ENCODE results near the gene LTF. TPM values are rescaled to one million over a fixed set of nuclear protein-coding genes. Genes with fewer than 3 reads are reported as not detected.
"Not testable (repeated sequence)": the region's sequence is repeated elsewhere in the genome, so short reads cannot be mapped to it uniquely, and the experiment has no call there.

The LTF gene
- total RNA-seq, 2 experiments from 2014 or later = not detected

DNA sequence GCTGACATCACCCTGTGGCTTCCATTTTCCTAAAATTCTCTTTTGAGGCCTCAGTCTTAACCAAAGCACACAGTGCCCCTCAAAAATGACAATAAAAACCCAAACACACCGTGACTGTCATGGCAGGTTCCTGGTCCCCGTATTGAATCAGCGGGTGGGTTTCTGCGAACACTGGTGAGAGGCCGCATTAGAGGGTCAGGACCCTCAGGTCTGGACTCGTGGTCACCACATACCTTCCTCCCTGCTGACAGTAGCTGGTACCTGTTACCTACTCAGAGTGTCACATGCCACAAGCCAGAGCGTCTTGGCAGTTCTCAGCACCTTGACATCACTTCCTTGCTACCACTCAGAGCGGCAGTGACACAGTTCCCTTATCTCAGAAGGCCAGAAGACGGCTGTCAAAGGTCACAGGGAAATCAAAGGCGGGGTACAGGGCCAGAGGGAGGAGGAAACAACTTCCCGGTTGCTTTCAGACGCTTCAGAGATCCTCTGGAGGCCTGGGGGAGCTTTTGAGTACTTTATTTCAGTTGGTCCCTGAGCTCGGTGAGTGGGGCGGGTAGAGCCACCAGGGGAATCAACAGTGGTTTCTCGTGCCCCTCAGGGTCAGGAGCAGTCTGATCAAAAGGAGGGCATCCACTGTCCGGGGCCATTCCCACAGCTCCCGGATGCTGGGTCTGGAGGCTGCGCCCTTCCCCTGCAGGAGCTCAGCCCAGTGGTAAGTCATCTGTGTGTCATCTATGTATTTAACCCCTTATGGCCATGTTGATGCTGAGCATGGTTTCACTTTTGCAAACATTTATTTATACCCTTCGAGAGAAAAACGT is 57.7 kb downstream of the LTF start, which contains the start of the genes CCR5AS and CCRL2:
CCR5AS (minus strand) TSS at position 279 of the 824 bp plus-strand sequence.
CCRL2 (plus strand) TSS at position 472 of the 824 bp plus-strand sequence. CDS start 821 bp downstream, outside the sequence.
- Mint-ChIP-seq H3K27me3 (peaks cover 6% of the 10 kb centered on the region), H3K27ac (peak within 1 kb of the TSS; percentile 96), H3K4me3 (peak within 1 kb of the TSS; percentile 86), H3K36me3 (peaks cover 17% of the 10 kb centered on the region), H3K9me3 (ENCODE audit: low read depth) (no peaks in the 10 kb centered on the region), H3K4me1 (peaks cover 39% of the 10 kb centered on the region)
- CTCF ChIA-PET = interaction anchor here (0.9 to 2.9 kb wide), 14 partner anchors 20 to 468 kb away, joined by 3 to 18 read pairs (median 5); partner anchors contain the start of gene CCR5
- DNase-seq (peak; percentile 81), ATAC-seq (peak; percentile 90)

DNA sequence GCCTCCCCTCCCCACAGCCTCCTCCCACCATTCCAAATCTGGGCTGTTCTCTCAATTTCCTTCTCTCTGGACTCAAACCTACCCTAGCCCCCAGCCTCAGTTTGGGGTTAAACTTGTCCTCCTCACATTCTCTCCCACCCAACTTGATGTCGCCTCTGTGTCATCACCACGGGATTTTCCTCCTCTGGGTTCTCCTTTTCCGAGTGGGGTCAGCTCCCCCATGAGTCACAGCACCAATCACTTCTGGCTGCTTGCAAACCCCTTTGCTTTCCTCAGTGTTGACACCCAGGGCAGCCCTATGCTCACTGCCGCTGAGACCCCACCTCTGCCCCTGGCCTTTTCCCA is 58.3 kb downstream of the LTF start:
- H3K4me1 Mint-ChIP-seq = peaks cover 39% of the 10 kb centered on the region
- DNase-seq (no peak), ATAC-seq (no peak)
- H3K27ac Mint-ChIP-seq = peak overlapping the region; percentile 96
- H3K4me3 Mint-ChIP-seq = peak overlapping the region; percentile 86
- H3K9me3 Mint-ChIP-seq (ENCODE audit: low read depth) = no peaks in the 10 kb centered on the region
- CTCF ChIA-PET = interaction anchor here (1.1 to 2.9 kb wide), 6 partner anchors 32 to 193 kb away, joined by 3 to 18 read pairs (median 4); partner anchors contain the start of gene CCR5
- peaks cover 17% of the 10 kb centered on the region for H3K36me3 Mint-ChIP-seq
- H3K27me3 Mint-ChIP-seq = peaks cover 6% of the 10 kb centered on the region

DNA sequence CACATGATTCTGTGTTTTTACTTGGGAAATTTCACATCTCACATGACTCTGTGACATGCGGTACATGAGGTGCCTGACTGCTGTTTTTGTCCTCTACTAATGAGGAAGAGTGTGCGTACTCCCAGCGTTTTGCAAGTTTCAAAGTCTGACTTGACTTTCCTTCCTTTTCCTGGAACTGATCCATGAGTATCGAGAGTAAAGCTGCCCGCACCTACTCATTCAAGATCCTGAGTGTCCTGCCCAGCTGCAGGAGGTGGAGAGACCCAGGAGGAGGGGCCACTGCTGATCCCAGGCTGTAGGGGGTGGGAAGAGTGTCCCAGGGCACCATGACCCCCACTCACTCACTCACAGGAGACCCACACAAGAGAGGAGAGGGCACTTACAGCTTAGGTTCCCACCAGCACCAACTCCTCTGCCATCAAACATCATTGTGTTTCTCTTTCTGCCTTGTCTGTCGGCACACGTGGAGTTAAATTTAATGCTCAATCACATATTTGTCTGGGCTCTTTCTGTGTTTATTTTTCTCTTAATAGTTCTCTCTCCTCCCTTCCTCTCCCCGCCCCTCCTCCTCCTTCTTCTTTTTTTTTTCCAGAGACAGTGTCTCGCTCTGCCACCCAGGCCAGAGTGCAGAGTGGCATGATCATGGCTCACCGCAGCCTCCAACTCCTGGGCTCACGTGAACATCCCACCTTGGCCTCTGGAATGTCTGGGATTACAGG is 59.2 kb downstream of the LTF start:
- H3K27me3 Mint-ChIP-seq = peaks cover 6% of the 10 kb centered on the region
- H3K36me3 Mint-ChIP-seq = peaks cover 17% of the 10 kb centered on the region
- H3K4me1 Mint-ChIP-seq = peaks cover 38% of the 10 kb centered on the region
- no peaks in the 10 kb centered on the region for H3K9me3 Mint-ChIP-seq (ENCODE audit: low read depth)
- H3K4me3 Mint-ChIP-seq = no peak overlapping the region
- DNase-seq (no peak), ATAC-seq (no peak)
- CTCF ChIA-PET = interaction anchor here (1.1 to 1.2 kb wide), 2 partner anchors 34 to 192 kb away, joined by 3 to 4 read pairs; no protein-coding TSS in a partner anchor
- no peak overlapping the region for H3K27ac Mint-ChIP-seq

DNA sequence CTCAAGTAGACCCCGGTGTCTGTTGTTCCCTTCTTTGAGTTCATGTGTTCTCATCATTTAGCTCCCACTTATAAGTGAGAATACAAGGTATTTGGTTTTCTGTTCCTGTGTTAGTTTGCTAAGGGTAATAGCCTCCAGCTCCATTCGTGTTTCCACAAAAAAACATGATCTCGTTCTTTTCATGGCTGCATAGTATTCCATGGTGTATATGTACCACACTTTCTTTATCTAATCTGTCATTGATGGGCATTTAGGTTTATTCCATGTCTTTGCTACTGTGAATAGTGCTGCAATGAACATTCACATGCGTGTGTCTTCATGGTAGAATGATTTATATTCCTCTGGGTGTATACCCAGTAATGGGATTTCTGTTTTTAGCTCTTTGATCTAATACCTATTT is 61.8 kb downstream of the LTF start:
- H3K27me3 Mint-ChIP-seq; H3K36me3 Mint-ChIP-seq; ATAC-seq; DNase-seq; H3K4me3 Mint-ChIP-seq; H3K9me3 Mint-ChIP-seq (ENCODE audit: low read depth); H3K27ac Mint-ChIP-seq: not testable (repeated sequence)
- CTCF ChIA-PET = interaction anchor here (1.3 to 2.0 kb wide), 4 partner anchors 24 to 134 kb away, joined by 3 to 5 read pairs (median 4); no protein-coding TSS in a partner anchor
- H3K4me1 Mint-ChIP-seq = peaks cover 14% of the 10 kb centered on the region

DNA sequence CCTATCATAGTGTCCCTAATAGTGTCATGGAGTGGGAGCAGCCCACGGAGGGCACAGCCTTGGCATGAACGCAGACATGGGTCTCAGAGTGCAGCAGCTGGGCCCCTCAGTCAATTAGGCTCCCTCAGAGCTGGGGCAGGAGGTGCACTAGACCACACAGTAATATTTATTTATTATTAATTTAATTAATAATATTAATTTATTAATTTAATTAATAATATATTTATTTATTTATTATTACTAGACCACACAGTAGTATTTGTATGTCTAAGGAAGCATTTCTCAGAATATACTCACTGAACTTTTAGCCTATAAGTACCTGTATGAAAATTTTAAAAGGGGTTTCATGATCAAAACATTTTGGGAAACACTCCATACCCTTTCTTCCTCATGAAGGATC is 63.1 kb downstream of the LTF start:
- CTCF ChIA-PET = interaction anchor here (2.0 kb wide), 1 partner anchor 25 kb away, joined by 5 read pairs; no protein-coding TSS in a partner anchor
- DNase-seq = no peak
- Mint-ChIP-seq H3K27me3 (peaks cover 6% of the 10 kb centered on the region), H3K4me1 (peaks cover 9% of the 10 kb centered on the region), H3K27ac (no peak overlapping the region), H3K4me3 (no peak overlapping the region), H3K9me3 (ENCODE audit: low read depth) (no peaks in the 10 kb centered on the region), H3K36me3 (peaks cover 1% of the 10 kb centered on the region)
- no peak for ATAC-seq

DNA sequence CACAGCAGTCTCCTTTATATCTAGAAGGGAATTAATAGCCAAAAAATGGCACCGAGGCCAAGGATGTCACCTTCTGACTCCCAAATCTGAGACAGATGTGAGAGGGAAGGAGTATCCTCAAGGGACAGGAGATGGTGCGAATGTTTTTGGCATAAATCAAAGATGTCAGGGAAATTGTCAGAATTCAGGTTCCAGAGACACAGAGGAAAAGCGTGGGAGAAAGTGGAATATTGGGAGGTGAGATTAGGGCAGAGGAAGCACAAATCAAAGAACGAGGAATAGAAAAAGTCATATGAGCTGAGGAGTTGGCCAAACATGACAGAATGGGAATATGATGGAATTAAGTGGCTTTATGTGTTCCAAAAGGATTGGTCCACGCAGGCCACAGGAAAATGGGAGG is 63.9 kb downstream of the LTF start:
- ATAC-seq (no peak), DNase-seq (no peak)
- peaks cover 12% of the 10 kb centered on the region for H3K4me1 Mint-ChIP-seq
- peaks cover 6% of the 10 kb centered on the region for H3K27me3 Mint-ChIP-seq
- H3K36me3 Mint-ChIP-seq = peaks cover 1% of the 10 kb centered on the region
- no peak overlapping the region for H3K27ac Mint-ChIP-seq
- H3K4me3 Mint-ChIP-seq = no peak overlapping the region
- CTCF ChIA-PET = interaction anchor here (1.2 to 2.0 kb wide), 2 partner anchors 11 to 26 kb away, joined by 4 to 5 read pairs; no protein-coding TSS in a partner anchor
- no peaks in the 10 kb centered on the region for H3K9me3 Mint-ChIP-seq (ENCODE audit: low read depth)

DNA sequence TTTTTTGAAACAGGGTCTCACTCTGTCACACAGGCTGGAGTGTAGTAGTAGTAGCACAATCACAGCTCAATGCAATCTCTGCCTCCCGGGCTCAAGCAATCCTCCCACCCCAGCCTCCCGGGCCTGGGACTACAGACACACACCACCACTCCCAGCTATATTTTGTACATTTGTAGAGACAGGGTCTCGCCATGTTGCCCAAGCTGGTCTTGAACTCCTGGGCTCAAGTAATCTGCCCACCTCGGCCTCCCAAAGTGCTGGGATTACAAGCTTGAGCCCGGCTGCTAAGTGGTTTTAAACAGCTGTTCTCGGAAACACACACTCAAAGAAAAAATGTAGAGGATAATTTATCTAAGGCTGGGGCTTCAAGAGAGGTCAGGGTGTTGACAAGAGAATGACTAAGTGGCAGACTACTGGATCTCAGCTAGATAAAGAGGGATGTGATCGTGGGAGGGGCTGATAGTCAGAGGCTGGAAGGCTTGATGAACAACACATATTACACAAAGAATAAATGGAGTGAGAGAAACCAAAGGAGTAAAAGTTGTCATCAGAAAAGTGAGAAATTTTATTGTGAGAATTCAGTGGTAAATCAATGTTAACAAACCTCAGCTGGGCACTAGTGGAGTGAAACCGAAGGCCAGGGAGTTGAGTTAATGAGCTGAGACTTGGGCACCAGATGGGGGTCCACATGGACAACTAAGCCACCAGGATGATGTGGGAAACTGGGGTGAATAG is 64.5 kb downstream of the LTF start:
- Mint-ChIP-seq H3K4me1 (peaks cover 16% of the 10 kb centered on the region), H3K36me3 (peaks cover 1% of the 10 kb centered on the region), H3K9me3 (ENCODE audit: low read depth) (no peaks in the 10 kb centered on the region), H3K4me3 (no peak overlapping the region), H3K27me3 (peaks cover 8% of the 10 kb centered on the region), H3K27ac (no peak overlapping the region)
- CTCF ChIA-PET = interaction anchor here (0.9 to 1.6 kb wide), 5 partner anchors 11 to 88 kb away, joined by 3 to 4 read pairs (median 3); partner anchors contain the start of gene CCR5
- DNase-seq = no peak
- no peak for ATAC-seq

DNA sequence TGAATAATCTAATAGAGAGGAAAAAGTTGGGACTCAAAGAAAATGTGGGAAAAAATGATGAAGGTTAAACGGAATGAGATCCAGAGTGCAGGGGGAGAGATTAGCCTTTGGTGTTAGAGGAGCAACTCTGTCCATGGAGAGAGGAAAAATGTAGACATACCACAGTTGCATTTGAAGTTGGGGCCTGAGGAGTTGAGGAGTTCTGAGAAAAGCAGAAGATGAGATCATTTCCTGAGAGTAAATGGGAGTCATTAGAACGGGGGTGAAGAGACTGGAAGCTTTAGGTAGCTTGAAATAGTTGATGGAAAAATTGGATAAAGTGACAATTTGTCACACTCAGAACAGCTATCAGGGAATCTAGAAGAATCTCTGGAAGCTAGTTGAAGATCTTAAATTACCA is 65.1 kb downstream of the LTF start:
- H3K27ac Mint-ChIP-seq = no peak overlapping the region
- peaks cover 9% of the 10 kb centered on the region for H3K27me3 Mint-ChIP-seq
- no peaks in the 10 kb centered on the region for H3K9me3 Mint-ChIP-seq (ENCODE audit: low read depth)
- H3K36me3 Mint-ChIP-seq = peaks cover 1% of the 10 kb centered on the region
- DNase-seq = no peak
- CTCF ChIA-PET = interaction anchor here (0.9 to 1.6 kb wide), 5 partner anchors 12 to 89 kb away, joined by 3 to 4 read pairs (median 3); partner anchors contain the start of gene CCR5
- ATAC-seq = peak; percentile 42
- no peak overlapping the region for H3K4me3 Mint-ChIP-seq
- peaks cover 18% of the 10 kb centered on the region for H3K4me1 Mint-ChIP-seq

DNA sequence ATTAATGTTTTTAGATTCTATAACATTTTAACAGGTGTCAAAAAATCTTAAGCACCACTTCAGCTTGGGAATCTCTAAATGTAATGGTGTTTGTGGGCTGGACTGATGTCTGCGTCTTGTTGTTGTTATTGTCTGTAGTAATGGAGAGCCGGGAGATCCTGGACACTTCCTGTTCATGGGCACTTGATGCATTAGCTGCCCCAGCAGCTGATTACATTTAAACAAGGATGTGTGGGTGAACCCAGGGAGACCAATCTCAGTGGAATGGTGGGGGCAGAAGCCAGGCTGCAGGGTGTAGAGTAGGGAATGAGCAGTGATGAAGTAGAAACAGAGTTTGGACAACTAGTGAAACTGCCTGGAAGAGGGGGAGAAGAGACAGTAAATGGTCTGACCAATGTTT is 65.6 kb downstream of the LTF start:
- ATAC-seq (no peak), DNase-seq (no peak)
- peaks cover 1% of the 10 kb centered on the region for H3K36me3 Mint-ChIP-seq
- H3K4me3 Mint-ChIP-seq = no peak overlapping the region
- no peak overlapping the region for H3K27ac Mint-ChIP-seq
- H3K4me1 Mint-ChIP-seq = peaks cover 18% of the 10 kb centered on the region
- no peaks in the 10 kb centered on the region for H3K9me3 Mint-ChIP-seq (ENCODE audit: low read depth)
- peaks cover 9% of the 10 kb centered on the region for H3K27me3 Mint-ChIP-seq
- CTCF ChIA-PET = interaction anchor here (0.9 to 1.6 kb wide), 4 partner anchors 22 to 89 kb away, joined by 3 read pairs; partner anchors contain the start of gene CCR5

DNA sequence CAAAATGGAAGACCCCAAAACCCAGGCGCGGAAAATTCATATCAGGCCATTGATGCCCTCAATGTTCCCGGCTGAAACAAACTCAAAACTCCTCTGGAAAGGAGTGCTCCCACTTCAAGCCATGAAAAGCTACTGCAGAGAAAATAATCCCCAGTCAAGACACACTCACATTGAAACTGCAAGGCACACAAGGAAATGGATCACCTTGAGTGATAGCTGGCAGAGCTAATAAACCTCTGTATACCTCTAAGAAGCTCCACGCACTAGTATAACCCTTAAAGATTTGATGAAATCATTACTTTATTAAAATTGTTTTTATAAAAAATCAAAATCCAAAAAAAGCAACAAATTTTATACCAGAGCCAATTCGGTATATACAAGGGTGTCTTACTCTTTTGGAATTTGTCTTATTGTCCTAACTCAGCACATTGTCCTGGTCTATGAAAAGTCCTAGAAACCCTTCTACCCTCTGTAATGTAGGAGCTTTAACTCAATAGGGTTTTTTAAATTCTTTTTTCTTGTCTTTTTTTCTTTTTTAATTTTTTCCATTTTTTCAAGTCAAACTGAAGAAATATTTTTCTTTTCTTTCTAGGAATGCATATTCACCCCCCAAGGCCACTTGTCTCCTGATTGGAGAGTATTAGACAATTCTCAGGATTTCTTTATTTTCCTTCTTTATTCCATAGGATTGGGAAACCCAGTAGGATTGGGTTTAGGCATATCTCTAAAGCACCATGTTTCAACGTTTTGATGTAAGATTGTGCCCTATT is 66.3 kb downstream of the LTF start:
- Mint-ChIP-seq H3K4me1 (peaks cover 21% of the 10 kb centered on the region), H3K4me3 (no peak overlapping the region), H3K36me3 (peaks cover 1% of the 10 kb centered on the region), H3K27me3 (peaks cover 9% of the 10 kb centered on the region), H3K27ac (no peak overlapping the region), H3K9me3 (ENCODE audit: low read depth) (no peaks in the 10 kb centered on the region)
- CTCF ChIA-PET = interaction anchor here (1.1 kb wide), 1 partner anchor 90 kb away, joined by 3 read pairs; no protein-coding TSS in a partner anchor
- ATAC-seq (no peak), DNase-seq (no peak)

DNA sequence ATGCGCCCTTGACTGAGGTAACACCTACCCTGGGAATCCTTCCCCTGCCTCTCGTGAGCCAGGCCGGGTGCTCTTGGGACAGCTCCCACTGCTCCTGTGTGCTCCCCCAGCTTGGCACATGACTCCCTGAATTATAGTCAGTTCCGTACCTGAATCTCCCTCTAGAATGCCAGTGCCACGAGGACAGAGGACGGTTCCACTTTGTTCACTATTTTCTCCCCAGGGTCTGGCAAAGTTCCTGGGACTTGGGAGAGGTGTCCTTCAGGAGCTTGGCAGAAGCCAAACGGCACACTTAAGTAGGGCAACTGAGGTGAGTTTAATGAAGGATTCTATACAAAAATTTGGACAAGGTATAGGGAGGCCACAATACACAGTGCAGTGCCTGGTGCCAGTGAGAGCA is 67.6 kb downstream of the LTF start:
- H3K27ac Mint-ChIP-seq = no peak overlapping the region
- CTCF ChIA-PET = interaction anchor here (1.0 to 1.1 kb wide), 2 partner anchors 13 to 91 kb away, joined by 3 to 4 read pairs; no protein-coding TSS in a partner anchor

More for the DNA sequence above, 67.6 kb downstream of the LTF start:
- ATAC-seq (no peak), DNase-seq (no peak)
- Mint-ChIP-seq H3K4me3 (no peak overlapping the region), H3K36me3 (peaks cover 1% of the 10 kb centered on the region), H3K4me1 (peaks cover 21% of the 10 kb centered on the region), H3K27me3 (peaks cover 3% of the 10 kb centered on the region), H3K9me3 (ENCODE audit: low read depth) (no peaks in the 10 kb centered on the region)
